Measurements from ENCODE around the gene NELFA. TPM values are rescaled to one million over a fixed set of nuclear protein-coding genes. Genes with fewer than 3 reads are reported as not detected.

NELFA gene
- total RNA-seq, 6 donors from 2014 or later, result 16.7 to 43.0 (median 27.3) TPM

DNA sequence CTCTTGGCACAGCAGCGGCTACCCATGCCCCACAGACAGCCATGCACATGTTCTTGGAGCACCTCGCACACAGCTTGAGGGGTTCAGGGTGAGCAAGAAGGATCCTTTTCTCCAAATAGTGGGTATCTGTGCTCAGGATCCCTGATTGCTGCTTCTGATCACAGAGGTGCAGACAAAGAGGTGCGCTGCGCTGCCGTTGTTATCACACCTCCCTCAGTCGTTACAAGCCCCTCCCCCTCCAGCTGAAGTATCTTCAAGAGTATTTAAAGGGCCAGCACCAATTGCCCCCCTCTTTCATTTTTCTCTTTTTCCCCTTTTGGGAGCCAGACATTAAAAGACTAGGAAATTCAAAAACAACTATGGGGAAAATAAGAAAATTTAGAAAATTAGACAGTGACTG is 44.3 kb downstream of the NELFA start:
- H3K4me1 ChIP-seq, result no peaks in the 10 kb centered on the region
- H3K36me3 ChIP-seq, result peaks cover 0 to 52% (median 38%) of the 10 kb centered on the region in 4 donors
- H3K27me3 ChIP-seq, result no peaks in the 10 kb centered on the region
- H3K9me3 ChIP-seq, result no peaks in the 10 kb centered on the region
- H3K4me3 ChIP-seq, result no peak overlapping the region
- 47 to 66% methylated on average over 6 of the region's 6 CpGs for WGBS, 2 donors
- H3K27ac ChIP-seq, result no peak overlapping the region
- DNase-seq (no peak), ATAC-seq (ENCODE audit: low FRiP score in 2 of 2) (no peak)
- TF ChIP-seq POLR2A (IDR thresholded peaks at IDR 0.05), result no peak
- TF ChIP-seq EP300 (IDR thresholded peaks at IDR 0.05), result no peak
- TF ChIP-seq, protein P1, sequence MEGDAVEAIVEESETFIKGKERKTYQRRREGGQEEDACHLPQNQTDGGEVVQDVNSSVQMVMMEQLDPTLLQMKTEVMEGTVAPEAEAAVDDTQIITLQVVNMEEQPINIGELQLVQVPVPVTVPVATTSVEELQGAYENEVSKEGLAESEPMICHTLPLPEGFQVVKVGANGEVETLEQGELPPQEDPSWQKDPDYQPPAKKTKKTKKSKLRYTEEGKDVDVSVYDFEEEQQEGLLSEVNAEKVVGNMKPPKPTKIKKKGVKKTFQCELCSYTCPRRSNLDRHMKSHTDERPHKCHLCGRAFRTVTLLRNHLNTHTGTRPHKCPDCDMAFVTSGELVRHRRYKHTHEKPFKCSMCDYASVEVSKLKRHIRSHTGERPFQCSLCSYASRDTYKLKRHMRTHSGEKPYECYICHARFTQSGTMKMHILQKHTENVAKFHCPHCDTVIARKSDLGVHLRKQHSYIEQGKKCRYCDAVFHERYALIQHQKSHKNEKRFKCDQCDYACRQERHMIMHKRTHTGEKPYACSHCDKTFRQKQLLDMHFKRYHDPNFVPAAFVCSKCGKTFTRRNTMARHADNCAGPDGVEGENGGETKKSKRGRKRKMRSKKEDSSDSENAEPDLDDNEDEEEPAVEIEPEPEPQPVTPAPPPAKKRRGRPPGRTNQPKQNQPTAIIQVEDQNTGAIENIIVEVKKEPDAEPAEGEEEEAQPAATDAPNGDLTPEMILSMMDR (IDR thresholded peaks at IDR 0.05), result no peak

DNA sequence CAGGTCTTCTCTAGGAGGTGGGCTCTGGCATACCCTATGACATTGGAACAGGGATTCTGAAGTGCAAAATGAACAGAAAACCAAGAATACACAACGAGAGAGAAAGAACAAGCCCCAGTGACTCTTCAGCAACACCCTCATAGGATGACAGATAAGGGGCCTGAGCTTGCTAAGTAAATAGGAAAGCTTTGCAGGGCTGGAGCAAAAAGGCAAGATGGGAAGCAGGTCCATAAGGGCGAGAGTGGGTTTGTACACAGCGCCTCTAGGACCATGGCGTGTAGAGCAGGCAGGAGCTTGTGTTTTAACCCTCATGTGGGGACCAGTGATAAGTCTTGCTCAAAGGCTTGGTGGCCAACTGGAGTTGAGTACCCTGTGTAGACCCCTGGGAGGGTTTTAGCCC is 45.8 kb downstream of the NELFA start:
- WGBS, 2 donors, result 87 to 91% methylated on average over 4 of the region's 4 CpGs
- Histone ChIP-seq H3K27me3 (no peaks in the 10 kb centered on the region), H3K36me3 (peaks cover 2 to 60% (median 42%) of the 10 kb centered on the region in 4 donors), H3K4me3 (no peak overlapping the region), H3K4me1 (no peaks in the 10 kb centered on the region), H3K9me3 (no peaks in the 10 kb centered on the region), H3K27ac (no peak overlapping the region)
- no peak for DNase-seq
- ATAC-seq (ENCODE audit: low FRiP score in 2 of 2), result no peak
- TF ChIP-seq POLR2AphosphoS5 (IDR thresholded peaks at IDR 0.05) (no peak), POLR2A (IDR thresholded peaks at IDR 0.05) (no peak), EP300 (IDR thresholded peaks at IDR 0.05) (no peak)
- TF ChIP-seq, protein P1 (IDR thresholded peaks at IDR 0.05), result no peak

DNA sequence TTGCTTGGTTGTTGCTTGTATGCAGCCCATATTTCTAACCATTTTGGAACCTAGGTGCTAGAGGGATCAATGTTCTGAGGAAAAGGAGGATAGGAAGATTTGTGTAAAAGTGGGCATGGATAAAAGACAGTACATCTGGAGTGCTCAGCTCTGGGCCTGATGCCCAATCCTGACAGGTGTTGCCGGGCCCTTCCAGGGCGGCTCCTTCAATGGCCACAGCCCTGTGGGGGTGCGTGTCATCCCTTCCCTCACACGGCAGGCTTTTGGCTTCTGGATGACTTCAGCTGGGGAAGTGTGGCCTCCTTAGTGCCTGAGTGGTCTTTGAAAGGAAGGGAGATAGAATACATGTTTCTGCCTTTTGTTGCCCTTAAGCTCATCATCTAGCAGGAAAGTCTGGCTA is 47.2 kb downstream of the NELFA start:
- no peak for ATAC-seq (ENCODE audit: low FRiP score in 2 of 2)

DNA sequence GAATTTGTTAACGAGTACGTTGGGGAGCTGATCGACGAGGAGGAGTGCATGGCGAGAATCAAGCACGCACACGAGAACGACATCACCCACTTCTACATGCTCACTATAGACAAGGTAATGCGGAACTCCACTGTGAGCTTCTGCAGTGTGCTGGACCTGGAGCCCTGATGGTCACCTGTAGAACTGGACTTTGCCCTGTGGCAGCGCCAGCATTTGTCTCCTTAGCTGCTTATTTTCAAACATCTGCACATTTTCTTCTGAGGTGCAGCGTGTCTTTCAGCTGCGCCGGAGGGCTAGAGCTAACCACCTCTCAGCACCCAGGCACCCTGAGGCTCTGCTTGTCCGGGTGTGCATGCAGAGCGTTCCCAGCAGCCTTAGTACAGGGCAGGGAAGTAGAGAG is 47.7 kb downstream of the NELFA start:
- no peak for ATAC-seq (ENCODE audit: low FRiP score in 2 of 2)
- Histone ChIP-seq H3K27me3 (no peaks in the 10 kb centered on the region), H3K4me3 (no peak overlapping the region), H3K4me1 (no peaks in the 10 kb centered on the region), H3K9me3 (no peaks in the 10 kb centered on the region), H3K36me3 (peaks cover 4 to 76% (median 44%) of the 10 kb centered on the region in 4 donors), H3K27ac (no peak overlapping the region)
- DNase-seq, result no peak
- WGBS, 2 donors, result 94 to 95% methylated on average over 15 of the region's 15 CpGs
- TF ChIP-seq POLR2A (IDR thresholded peaks at IDR 0.05) (no peak), POLR2AphosphoS5 (IDR thresholded peaks at IDR 0.05) (no peak), EP300 (IDR thresholded peaks at IDR 0.05) (no peak)
- TF ChIP-seq, protein P1 (IDR thresholded peaks at IDR 0.05), result no peak

More for the DNA sequence above, 47.2 kb downstream of the NELFA start:
- Histone ChIP-seq H3K27me3 (no peaks in the 10 kb centered on the region), H3K27ac (no peak overlapping the region), H3K9me3 (no peaks in the 10 kb centered on the region), H3K36me3 (peaks cover 4 to 71% (median 43%) of the 10 kb centered on the region in 4 donors), H3K4me3 (no peak overlapping the region), H3K4me1 (no peaks in the 10 kb centered on the region)
- TF ChIP-seq, protein P1 (IDR thresholded peaks at IDR 0.05), result no peak
- no peak for TF ChIP-seq POLR2A (IDR thresholded peaks at IDR 0.05)
- no peak for TF ChIP-seq POLR2AphosphoS5 (IDR thresholded peaks at IDR 0.05)
- no peak for TF ChIP-seq EP300 (IDR thresholded peaks at IDR 0.05)
- 83 to 89% methylated on average over 4 of the region's 4 CpGs for WGBS, 2 donors
- no peak for DNase-seq

DNA sequence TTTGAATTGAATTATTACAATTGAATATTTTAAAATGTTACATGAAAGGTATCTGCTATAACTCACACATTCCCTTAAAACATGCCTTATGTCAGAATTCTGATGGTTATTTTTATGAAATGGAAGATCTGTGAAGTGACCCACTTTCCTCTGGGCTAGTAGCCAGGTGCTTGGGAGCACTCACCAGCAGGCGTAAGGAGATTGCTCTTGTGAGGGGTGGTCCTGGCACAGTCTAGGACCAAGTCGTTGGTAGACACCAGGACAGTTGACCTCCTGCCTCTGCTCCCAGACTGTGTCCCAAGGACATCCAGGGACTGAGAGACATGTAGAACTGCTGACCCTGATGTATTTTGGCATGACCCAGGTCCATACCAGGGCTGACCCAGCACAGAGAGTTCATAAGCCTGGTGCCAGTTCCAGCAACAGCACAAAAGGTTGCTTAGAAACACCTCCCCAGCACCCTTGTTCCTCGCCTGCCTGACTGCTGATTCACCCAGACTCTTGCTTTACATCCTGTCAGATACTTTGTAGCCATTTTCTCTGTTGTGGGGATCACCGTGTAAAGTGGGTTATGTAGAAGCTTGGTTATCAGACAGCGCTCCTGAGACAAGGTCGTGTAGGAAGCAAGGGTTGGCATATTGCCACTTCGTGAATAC is 48.5 kb downstream of the NELFA start:
- DNase-seq, result no peak
- WGBS, 2 donors, result 77 to 79% methylated on average over 7 of the region's 7 CpGs
- no peaks in the 10 kb centered on the region for H3K9me3 ChIP-seq
- TF ChIP-seq POLR2AphosphoS5 (IDR thresholded peaks at IDR 0.05) (no peak), POLR2A (IDR thresholded peaks at IDR 0.05) (no peak), EP300 (IDR thresholded peaks at IDR 0.05) (no peak)
- TF ChIP-seq, protein P1 (IDR thresholded peaks at IDR 0.05), result no peak
- H3K4me3 ChIP-seq, result no peak overlapping the region
- no peaks in the 10 kb centered on the region for H3K4me1 ChIP-seq
- H3K36me3 ChIP-seq, result peaks cover 4 to 80% (median 48%) of the 10 kb centered on the region in 4 donors
- peak in 1 of 2 donors; percentile 52 for ATAC-seq (ENCODE audit: low FRiP score in 2 of 2)
- no peak overlapping the region for H3K27ac ChIP-seq
- no peaks in the 10 kb centered on the region for H3K27me3 ChIP-seq
